Kidney epithelial cell (primary cell): Measurements from ENCODE around the gene SAP25. TPM values are rescaled to one million over a fixed set of nuclear protein-coding genes. Genes with fewer than 3 reads are reported as not detected.
A peak's percentile ranks its signal among the peaks of the same experiment; 100 is the strongest.
"Not testable (repeated sequence)": the region's sequence is repeated elsewhere in the genome, so short reads cannot be mapped to it uniquely, and the experiment has no call there.

Source experiments
- DNase-seq: peaks from one replicate; pipeline ENCODE4 v3.0.0-alpha.2; 2010; ENCODE audit warnings: low read depth
- H3K27me3 ChIP-seq: 2 replicates; pipeline ENCODE4 v1.6.0; 2011; ENCODE audit warnings: low read length; ENCODE audit not compliant: control insufficient read depth, insufficient read depth
- H3K36me3 ChIP-seq: 2 replicates; pipeline ENCODE4 v1.5.1; 2011; ENCODE audit warnings: low read length; ENCODE audit not compliant: control insufficient read depth, insufficient read depth
- H3K4me3 ChIP-seq: 2 replicates; pipeline ENCODE4 v1.5.1; 2011; ENCODE audit warnings: low read depth, mild to moderate bottlenecking, control low read depth, low read length
- CTCF ChIP-seq: IDR thresholded peaks from 2 replicates; pipeline ENCODE4 v1.5.1; 2011; ENCODE audit warnings: mild to moderate bottlenecking, moderate library complexity, low read length, control low read depth, inconsistent platforms; ENCODE audit not compliant: insufficient read depth, poor library complexity, severe bottlenecking
- total RNA-seq: library from RNA; depleted of rRNA; stranded (reverse); fragments of >200 nt; gene quantifications from 2 replicates; pipeline ENCODE4 v1.2.3, GENCODE V29; 2015

Gene SAP25
- total RNA-seq, 1 donor from 2014 or later = not detected

GRCh38 chr7:100567031-100567730 is 6.5 kb downstream of the SAP25 start:
- no peak for TF ChIP-seq CTCF
- H3K4me3 ChIP-seq = no peak overlapping the region
- no peaks in the 10 kb centered on the region for H3K36me3 ChIP-seq
- no peak for DNase-seq
- peaks cover 6% of the 10 kb centered on the region for H3K27me3 ChIP-seq

- no peak for DNase-seq
- peaks cover 6% of the 10 kb centered on the region for H3K27me3 ChIP-seq
- no peak for TF ChIP-seq CTCF
- no peak overlapping the region for H3K4me3 ChIP-seq
- H3K36me3 ChIP-seq = no peaks in the 10 kb centered on the region
Measured at GRCh38 chr7:100566018-100566531, 7.6 kb downstream of the SAP25 start.

GRCh38 chr7:100565133-100565571 is 8.5 kb downstream of the SAP25 start:
- Histone ChIP-seq H3K36me3 (no peaks in the 10 kb centered on the region), H3K4me3 (no peak overlapping the region), H3K27me3 (peaks cover 5% of the 10 kb centered on the region)
- TF ChIP-seq CTCF = no peak
- no peak for DNase-seq

GRCh38 chr7:100564405-100564804 is 9.3 kb downstream of the SAP25 start:
- not testable (repeated sequence) for H3K4me3 ChIP-seq, H3K27me3 ChIP-seq, DNase-seq, H3K36me3 ChIP-seq

GRCh38 chr7:100563809-100564400 is 9.8 kb downstream of the SAP25 start:
- TF ChIP-seq CTCF = peak; percentile 98
- no peak for DNase-seq

GRCh38 chr7:100563100-100563564 is 10.6 kb downstream of the SAP25 start:
- Histone ChIP-seq H3K36me3 (no peaks in the 10 kb centered on the region), H3K4me3 (no peak overlapping the region), H3K27me3 (no peaks in the 10 kb centered on the region)
- no peak for TF ChIP-seq CTCF
- DNase-seq = no peak

More at GRCh38 chr7:100563809-100564400, 9.8 kb downstream of the SAP25 start:
- H3K36me3 ChIP-seq = no peaks in the 10 kb centered on the region
- H3K4me3 ChIP-seq = no peak overlapping the region
- H3K27me3 ChIP-seq = no peaks in the 10 kb centered on the region
